GM21723 (cell line): ENCODE data around the gene C4orf51.
"Not testable (repeated sequence)": the region's sequence is repeated elsewhere in the genome, so short reads cannot be mapped to it uniquely, and the experiment has no call there.

Source experiments
- ATAC-seq: cut with Tn5 transposase; IDR thresholded peaks from one replicate; pipeline ENCODE4 v1.9.1; 2021; ENCODE audit warnings: mild to moderate bottlenecking, moderate library complexity; ENCODE audit not compliant: unreplicated experiment

Gene C4orf51

GRCh38 chr4:145679991-145680455, at the start of gene C4orf51:
TSS of gene C4orf51 (plus strand) at chr4:145680146. CDS start at chr4:145680204, 58 bp downstream.
- no peak for ATAC-seq

GRCh38 chr4:145635117-145635516, 44.8 kb upstream of the C4orf51 start:
- ATAC-seq, result no peak

DNA sequence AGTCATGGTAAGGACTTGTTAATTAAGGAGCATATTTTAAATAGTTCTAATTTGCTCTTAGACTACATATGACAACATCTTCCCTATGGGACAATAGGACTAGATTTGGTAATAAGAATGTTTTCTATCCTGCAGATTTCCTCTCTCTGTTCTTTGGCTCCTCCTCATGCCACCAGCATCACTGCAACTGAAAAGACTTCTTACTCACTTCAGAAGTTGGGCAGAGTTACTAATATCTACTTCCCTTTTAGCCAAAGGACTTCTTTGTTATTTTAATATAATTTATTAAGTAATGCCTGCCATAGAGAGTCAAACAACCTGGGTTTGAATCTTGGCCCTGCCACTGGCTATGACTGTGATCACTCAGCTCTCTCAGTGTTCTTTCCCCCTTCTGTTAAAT, 44.3 kb upstream of the C4orf51 start:
- ATAC-seq, result no peak

- ATAC-seq, result no peak
Measured at GRCh38 chr4:145639186-145639698, 40.7 kb upstream of the C4orf51 start.

DNA sequence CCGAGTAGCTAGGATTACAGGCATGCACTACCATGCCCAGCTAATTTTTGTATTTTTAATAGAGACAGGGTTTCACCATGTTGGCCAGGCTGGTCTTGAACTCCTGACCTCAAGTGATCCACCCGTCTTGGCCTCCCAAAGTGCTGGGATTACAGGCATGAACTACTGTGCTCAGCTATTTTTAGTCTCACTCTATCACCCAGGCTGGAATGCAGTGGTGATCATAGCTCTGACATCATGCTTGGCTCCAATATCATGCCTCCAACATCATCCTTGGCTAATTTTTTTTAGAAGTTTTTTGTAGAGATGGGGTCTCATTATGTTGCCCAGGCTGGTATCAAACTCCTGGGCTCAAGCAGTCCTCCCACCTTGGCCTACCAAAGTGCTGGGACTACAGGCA, 39.7 kb upstream of the C4orf51 start:
- ATAC-seq, result not testable (repeated sequence)

GRCh38 chr4:145643295-145643694, 36.7 kb upstream of the C4orf51 start:
- no peak for ATAC-seq

GRCh38 chr4:145644699-145645098, 35.2 kb upstream of the C4orf51 start:
- ATAC-seq, result no peak

GRCh38 chr4:145656156-145656555, 23.8 kb upstream of the C4orf51 start:
- ATAC-seq, result no peak

- no peak for ATAC-seq
Measured at GRCh38 chr4:145660064-145660463, 19.9 kb upstream of the C4orf51 start.

GRCh38 chr4:145663194-145663593, 16.8 kb upstream of the C4orf51 start:
- ATAC-seq, result no peak

- ATAC-seq, result no peak
Measured at GRCh38 chr4:145665773-145666172, 14.2 kb upstream of the C4orf51 start.

GRCh38 chr4:145670422-145670821, 9.5 kb upstream of the C4orf51 start:
- no peak for ATAC-seq

DNA sequence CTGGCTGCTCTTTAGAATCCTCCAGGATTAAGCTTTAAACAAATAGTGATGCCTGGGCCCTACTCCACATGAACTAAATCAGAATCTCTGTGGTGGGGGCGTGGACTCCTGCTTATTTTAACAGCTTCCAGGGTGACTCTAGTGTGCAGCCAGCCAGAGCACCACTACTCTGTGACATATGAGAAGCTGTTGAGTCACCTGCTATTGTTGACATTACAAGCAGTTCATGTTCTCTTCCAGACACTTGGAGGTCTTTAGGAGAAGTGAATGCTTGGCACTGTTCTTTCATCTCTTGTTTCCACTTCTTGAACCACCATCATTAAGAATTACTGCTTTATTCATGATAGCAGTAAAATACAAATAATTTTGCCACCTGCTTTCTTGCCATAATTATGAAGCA, 426 bp upstream of the C4orf51 start:
- no peak for ATAC-seq

- ATAC-seq, result no peak
Measured at GRCh38 chr4:145680902-145681301, 956 bp downstream of the C4orf51 start.

DNA sequence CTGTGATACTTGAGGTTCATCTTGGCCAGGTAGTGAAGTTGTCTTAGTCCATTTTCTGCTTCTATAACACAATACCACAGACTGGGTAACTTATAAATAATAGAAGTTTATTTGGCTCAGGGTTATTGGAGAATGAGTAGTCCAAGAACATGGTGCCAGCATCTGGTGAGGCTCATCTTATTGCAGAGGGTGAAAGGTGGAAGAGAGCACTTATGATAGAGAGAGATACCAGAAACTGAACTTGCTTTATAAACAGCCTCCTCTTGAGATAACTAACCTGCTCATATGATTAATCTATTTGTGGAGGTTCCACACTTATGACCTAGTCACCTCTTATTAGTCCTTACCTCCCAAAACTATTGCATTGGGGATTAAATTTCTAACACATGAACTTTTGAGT, 1.6 kb downstream of the C4orf51 start:
- ATAC-seq, result no peak

GRCh38 chr4:145681956-145682355, 2.0 kb downstream of the C4orf51 start:
- no peak for ATAC-seq

- ATAC-seq, result no peak
Measured at GRCh38 chr4:145686991-145687390, 7.0 kb downstream of the C4orf51 start.

GRCh38 chr4:145690610-145691009, 10.7 kb downstream of the C4orf51 start:
- ATAC-seq, result no peak

- ATAC-seq, result not testable (repeated sequence)
Measured at GRCh38 chr4:145691416-145691815, 11.5 kb downstream of the C4orf51 start.

GRCh38 chr4:145694929-145695328, 15.0 kb downstream of the C4orf51 start:
- ATAC-seq, result no peak

DNA sequence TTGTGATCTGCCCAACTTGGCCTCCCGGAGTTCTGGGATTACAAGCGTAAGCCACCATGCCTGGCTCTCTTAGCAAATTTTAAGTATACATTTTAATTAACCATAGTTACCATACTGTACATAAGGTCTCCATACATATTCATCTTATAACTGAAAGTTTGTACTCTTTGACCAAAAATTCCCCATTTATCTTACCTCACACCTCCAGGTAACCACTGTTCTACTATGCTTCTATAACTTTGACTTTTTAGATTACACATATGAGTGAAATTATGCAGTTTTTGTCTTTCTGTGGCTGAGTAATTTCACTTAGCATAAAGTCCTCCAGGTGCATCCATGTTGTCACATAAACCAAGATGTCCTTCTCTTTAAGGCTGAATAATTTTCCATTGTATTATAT, 17.4 kb downstream of the C4orf51 start:
- no peak for ATAC-seq

DNA sequence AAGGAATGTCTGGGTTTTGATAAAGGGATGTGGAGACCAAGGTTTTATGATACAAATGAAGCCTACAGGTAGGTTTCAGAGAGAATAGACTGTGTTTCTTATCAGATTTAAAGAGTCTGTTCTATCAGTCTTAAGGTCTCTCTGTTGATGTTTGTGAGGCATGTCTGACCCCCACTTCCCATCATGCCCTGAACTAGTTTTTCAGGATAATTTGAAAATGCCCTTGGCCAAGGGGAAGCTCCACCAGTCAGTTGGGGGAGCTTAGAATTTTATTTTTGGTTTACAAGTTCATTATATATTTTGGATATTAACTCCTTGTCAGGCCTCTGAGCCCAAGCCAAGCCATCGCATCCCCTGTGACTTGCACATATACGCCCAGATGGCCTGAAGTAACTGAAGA, 18.6 kb downstream of the C4orf51 start:
- ATAC-seq, result no peak

- ATAC-seq, result no peak
Measured at GRCh38 chr4:145703850-145704497, 24.0 kb downstream of the C4orf51 start.
